ENCODE data around the gene MBTD1. TPM values are rescaled to one million over a fixed set of nuclear protein-coding genes. Genes with fewer than 3 reads are reported as not detected.

MBTD1 gene
- total RNA-seq, 4 donors from 2014 or later = 19.2 to 26.5 (median 25.6) TPM

DNA sequence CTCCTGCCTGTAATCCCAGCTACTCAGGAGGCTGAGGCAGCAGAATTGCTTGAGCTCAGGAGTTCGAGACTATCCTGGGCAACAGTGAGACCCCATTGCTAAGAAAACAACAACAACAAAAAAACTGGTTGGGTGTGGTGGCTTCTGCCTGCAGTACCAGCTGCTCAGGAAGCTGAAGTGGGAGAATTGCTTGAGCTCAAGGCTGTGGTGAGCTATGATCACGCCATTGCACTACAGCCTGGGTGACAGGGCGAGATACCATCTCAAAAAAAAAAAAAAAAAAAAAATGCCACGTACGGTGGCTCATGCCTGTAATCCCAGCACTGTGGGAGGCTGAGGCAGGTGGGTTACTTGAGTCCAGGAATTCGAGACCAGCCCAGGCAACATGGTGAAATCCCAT, 59.6 kb downstream of the MBTD1 start:
- TF ChIP-seq, protein P1, sequence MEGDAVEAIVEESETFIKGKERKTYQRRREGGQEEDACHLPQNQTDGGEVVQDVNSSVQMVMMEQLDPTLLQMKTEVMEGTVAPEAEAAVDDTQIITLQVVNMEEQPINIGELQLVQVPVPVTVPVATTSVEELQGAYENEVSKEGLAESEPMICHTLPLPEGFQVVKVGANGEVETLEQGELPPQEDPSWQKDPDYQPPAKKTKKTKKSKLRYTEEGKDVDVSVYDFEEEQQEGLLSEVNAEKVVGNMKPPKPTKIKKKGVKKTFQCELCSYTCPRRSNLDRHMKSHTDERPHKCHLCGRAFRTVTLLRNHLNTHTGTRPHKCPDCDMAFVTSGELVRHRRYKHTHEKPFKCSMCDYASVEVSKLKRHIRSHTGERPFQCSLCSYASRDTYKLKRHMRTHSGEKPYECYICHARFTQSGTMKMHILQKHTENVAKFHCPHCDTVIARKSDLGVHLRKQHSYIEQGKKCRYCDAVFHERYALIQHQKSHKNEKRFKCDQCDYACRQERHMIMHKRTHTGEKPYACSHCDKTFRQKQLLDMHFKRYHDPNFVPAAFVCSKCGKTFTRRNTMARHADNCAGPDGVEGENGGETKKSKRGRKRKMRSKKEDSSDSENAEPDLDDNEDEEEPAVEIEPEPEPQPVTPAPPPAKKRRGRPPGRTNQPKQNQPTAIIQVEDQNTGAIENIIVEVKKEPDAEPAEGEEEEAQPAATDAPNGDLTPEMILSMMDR (IDR thresholded peaks at IDR 0.05; ENCODE audit: low read depth) = no peak

DNA sequence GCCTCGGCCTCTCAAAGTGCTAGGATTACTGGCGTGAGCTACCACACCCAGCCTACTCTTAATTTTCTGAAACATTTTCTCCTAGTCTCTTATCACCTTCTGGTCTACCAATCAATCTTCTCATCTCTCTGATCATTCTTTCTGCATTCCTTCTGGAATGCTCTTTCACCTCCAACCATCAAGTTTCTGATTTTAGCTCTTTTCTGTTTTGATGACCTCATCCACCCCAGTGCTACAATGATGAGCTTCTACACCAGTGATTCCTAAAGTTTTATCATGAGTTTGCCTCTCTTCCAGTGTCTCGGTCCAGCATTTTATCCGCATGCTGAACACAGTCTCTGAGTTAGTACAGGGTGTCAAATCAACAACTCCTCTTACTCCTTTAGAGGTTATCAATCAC, 62.1 kb downstream of the MBTD1 start:
- TF ChIP-seq, protein P1 (IDR thresholded peaks at IDR 0.05; ENCODE audit: low read depth) = no peak

DNA sequence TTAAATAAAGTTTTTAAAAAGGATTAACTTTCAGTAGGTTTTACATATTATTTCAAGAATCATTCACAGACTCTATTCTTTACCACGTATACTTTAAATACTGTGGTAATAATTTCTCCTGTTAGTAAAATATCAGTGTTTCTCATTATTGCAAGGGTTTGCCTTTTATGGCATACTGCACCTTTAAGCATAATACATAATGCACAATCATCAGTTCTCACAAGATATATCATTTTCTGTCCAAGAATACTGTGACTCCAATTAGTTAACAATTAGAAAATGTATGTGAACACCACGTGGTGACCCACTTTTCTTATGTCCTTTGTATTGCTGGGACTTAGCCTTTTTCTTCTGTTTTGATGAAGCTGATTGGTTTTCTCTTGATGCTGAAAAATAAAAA, 68.0 kb downstream of the MBTD1 start:
- TF ChIP-seq, protein P1 (IDR thresholded peaks at IDR 0.05; ENCODE audit: low read depth) = no peak

DNA sequence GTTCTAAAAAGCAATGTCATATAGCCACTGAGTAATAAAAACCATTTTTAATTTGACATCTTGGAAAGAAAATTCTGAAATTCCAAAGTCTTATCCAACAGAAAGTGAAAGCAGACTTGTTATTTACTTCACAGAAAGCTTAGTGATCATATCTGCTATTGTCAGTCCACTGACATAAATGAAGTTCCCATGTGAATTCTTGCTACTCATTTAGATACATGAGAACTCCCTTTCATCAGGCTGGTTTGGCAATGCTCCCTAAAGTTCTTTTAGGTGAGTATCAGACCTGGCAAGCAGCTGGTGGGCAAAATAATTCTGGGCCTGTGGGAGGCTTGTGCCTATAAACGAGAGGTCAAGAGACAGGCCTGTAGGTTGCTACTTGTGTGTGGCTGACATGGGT, 70.2 kb downstream of the MBTD1 start:
- TF ChIP-seq, protein P1 (IDR thresholded peaks at IDR 0.05; ENCODE audit: low read depth) = no peak

DNA sequence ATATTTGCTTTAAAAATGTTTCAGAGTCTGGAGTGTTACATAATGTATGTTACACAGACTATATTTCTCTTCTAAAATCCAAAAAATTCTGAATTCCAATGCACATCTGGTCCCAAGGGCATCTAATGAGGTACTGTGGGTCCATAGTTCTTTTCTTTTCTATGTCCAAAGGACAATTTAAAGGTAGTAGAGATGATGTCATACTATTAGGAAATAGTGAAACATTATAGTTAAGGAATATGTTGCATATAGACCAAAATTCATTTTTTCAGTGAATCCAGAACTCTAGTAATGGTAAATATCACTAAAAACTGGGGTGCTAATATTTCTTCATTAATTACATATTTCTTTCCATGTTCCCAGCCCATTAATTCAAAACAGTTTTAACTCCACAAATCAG, 70.7 kb downstream of the MBTD1 start:
- TF ChIP-seq, protein P1 (IDR thresholded peaks at IDR 0.05; ENCODE audit: low read depth) = no peak

DNA sequence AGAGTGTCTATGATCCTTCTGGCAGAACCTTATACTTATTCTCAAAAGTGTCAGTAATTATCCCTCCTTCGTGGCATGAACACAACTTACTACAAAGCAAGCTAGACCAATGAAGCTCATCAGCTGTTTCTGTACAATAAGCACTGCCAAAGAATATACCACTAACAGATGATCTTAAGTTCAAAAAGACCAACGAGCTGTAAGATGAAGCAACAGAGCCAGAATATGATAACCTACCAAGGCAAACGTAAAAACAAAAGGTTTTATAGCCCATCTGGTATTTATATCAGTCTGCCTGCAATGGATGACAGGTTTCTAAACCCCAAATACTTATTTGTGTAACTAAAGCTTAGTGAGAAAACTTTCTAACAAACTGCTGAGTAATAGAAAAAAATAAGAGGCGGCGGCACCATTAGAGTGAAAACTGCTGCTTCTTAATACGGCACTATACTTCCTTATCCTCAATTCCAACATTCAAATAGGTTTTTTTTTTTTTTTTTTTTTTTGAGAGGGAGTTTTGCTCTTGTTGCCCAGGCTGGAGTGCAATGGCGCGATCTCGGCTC, 71.5 kb downstream of the MBTD1 start:
- TF ChIP-seq, protein P1 (IDR thresholded peaks at IDR 0.05; ENCODE audit: low read depth) = no peak

DNA sequence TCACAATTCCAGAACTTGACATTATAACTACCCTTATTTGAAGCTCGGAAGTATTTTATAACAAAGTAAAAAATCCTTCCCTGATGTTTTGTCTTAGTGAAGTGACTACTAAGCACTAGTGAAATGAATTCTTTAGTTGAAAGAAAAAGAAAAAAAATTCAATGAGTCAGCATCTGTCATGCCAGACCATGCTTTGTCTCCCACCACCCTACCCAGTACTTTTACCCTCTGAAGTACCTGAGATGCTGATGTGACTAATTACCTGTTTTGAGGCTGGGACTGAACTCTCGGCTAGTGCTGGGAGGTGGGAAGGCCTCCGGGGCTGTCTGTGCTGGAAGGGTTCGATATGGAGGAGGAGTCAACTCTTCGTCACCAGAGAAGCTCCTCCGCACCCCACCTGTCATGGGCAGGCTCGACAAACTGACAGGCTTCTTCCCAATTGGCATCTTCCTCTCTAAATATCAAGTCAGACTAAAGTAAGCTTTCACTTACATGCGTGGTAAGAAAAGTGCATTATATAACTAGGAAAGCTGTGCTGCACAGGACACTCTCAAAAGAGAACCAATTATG, 74.0 kb downstream of the MBTD1 start:
- TF ChIP-seq, protein P1 (IDR thresholded peaks at IDR 0.05; ENCODE audit: low read depth) = no peak

Data from subcutaneous adipose tissue (tissue), 4 donors.